HTERT RPE-1 (cell line): Measurements from ENCODE around the gene MINDY4.

Source experiments
- in situ Hi-C: fragments of 300-500 bp; cut with MboI; formaldehyde crosslinking; loops from 4 replicates; pipeline ENCODE4 v1.14.3; 2020; ENCODE audit warnings: low sequenced_read_pairs

The MINDY4 gene

DNA sequence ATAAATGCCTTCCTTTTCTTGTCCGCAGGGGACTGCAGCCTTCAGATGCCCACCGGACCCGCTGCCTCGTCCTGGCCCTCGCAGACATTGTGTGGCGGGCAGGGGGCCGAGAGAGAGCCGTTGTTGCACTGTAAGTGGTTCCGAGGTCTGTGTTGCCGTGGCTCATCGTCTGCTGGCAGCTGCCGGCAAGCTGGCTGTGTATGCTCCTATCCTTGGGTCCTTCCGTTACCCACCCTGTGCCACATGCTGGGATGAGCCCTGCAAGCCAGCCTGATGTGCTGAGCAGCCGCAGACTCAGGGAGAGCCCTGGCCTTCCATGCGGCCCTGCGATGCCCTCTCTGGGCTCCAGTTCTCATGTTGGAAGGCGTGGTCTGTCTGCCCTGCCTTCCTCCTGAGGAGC lies 79.2 kb downstream of the MINDY4 start:
- in situ Hi-C loops, result no loop called here

DNA sequence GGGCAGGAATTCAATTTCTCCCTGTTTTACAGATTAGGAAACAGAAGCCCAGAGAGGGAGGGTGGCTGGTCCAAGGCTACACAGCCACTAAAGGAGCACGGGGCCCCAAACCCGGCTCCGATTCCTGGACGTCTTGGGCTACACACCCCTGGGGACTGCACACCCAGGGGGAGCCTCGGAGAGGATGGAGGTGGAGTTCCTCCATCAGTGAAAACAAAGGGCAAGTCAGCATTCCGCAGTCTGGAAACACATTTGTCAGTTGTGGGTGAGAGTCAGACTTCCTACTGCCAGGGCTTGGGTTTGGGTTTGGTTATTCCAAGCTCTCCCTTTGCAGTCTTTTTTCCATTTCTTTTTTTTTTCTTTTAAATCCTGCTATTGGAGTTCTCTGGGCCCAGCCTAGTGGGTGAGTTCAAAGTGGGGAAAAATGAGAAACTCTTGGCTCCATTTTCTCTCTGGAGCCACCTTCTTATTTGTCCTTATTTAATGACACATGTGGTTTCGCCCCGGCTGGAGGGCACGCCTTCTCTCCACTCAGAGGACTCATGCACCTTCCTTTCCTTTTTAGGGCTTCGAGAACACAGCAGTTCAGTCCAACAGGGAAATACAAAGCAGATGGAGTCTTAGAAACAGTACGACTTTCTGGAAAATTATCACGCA lies 80.6 kb downstream of the MINDY4 start:
- in situ Hi-C loops, result no loop called here

DNA sequence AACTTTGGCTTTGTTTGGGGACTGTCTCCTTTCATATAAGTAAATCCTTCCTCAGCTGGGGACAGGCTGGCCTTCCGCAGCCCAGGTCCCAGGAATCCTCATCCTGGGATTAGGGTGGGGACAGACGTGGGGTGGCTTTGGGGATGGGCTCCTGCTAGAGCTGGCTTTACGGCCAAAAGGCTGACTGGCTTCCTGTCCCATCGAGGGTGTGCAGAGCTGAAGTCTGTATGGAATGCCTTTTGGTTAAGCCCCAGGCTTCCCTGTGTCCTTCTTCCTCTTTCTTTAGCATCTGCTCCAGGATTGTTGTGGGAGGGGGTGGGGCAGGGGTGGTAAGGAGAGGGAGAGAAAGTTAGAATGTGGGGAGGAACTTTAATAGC lies 81.1 kb downstream of the MINDY4 start:
- in situ Hi-C loops, result no loop called here

DNA sequence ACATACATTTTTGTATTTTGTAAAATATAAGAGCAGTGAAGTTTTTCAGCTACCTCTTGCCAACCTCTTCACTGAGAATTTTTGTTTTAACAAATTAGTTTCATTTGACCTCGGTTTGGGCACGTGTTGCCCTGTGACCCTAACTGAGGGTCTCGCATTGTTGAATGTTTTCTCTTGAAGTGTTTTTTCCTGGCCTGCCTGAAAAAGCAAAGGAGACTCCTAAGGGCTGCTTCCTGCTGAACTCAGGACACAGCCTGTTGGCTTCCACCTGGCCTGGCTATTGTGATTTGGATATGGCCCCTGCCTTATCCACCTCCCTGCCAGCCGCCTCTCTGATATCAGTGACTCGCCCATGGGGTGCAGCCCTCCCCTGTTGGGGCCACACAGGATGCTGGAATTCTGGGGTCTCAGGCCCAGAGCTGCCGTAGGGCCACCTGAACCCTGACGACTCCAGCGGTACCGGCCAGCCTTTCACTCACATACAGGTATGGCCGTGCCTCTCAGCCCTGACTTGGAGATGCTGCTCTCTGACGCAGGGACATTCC lies 81.6 kb downstream of the MINDY4 start:
- in situ Hi-C loops, result no loop called here

DNA sequence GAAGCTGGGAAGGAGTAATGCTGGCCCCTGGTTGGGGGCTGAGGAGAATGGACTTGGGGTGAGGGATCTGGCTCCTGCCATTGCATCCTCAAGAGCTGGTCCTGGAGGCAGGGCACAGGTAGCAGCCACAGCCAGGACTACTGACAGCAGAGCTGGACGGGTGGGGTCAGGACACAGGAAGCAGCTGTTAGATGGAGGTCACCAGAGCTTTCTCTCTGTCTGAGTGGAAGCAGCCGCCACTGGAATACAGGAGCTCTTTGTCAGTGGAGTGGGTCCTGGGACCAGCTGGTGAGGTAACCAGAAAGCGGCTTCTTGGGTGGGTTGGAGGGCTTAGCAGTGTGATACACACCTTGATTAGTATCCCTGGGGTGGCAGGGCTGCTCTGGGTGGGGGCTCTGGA lies 82.4 kb downstream of the MINDY4 start:
- in situ Hi-C loops, result no loop called here

DNA sequence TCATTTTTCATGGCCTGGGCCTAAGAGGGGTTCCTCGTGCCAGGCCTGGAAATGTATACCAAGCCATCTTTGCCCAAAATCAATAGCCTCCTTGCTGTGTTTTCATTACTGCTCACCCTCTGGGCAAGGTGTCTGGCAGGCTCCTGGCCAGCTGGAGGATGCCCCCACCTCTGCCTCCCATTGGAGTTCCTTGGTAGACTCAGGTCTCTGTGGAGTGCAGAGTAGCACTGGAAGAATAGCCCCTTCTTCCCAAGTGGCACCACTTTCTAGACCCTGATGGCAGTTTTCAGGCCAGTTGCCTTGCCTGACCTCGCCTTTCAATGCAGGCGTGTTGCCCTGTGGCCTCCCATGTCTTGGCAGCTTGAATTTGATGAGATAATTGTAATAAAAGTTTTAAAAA lies 84.7 kb downstream of the MINDY4 start:
- in situ Hi-C loops, result no loop called here

DNA sequence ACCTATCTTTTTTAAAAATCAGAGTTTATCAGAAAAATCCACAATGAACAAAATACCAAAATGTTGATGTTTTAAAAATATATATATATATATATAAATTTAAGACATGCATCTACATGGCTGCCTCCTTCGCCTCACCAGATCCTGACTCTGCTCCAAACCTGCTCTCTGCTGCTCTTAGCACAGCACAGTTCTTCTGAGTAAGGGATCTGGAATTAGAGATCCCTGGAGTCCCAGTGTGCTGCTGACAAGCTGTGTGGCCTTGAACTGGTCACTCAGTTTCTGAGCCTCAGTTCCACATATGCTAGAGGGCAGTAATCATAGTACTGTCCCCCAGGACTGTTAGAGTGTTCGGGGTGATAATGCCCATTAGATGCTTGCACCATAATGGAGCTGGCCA lies 87.4 kb downstream of the MINDY4 start:
- in situ Hi-C loops, result no loop called here

DNA sequence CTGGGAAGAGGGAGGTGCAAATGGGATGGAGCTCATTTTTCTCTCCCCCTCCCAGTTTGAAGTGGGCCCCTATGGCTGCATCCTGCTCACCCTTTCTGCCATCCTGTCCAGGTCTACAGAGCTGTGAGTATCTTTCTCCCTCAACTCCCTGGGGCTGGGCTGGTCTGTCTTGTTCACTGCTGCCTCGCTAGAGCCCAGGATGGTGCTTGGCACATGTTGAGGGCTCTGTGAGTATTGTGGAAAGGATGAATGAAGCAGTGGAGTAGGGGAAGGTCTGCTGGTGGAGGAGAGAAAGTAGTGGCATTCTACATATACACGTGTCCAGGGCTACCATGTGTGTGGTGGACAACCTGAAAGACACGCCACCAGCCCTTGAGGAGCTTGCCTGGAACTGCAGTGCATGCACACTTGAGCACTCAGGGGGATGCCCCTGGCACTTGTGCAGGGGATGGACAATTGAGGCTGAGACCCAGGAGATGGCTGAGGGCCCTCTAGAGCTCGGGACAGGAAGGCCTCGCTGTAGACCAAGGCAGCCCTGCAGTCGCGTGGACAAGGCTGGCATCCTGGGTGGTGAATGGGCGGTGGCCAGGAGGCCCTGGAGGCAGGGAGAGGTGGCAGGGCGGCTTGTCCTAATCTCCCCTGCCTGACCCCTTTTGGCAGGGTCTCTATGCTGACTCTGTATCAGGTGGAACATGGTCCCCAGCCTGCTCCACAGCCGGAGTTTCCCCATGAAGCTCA lies 88.2 kb downstream of the MINDY4 start:
- in situ Hi-C loops, result no loop called here

DNA sequence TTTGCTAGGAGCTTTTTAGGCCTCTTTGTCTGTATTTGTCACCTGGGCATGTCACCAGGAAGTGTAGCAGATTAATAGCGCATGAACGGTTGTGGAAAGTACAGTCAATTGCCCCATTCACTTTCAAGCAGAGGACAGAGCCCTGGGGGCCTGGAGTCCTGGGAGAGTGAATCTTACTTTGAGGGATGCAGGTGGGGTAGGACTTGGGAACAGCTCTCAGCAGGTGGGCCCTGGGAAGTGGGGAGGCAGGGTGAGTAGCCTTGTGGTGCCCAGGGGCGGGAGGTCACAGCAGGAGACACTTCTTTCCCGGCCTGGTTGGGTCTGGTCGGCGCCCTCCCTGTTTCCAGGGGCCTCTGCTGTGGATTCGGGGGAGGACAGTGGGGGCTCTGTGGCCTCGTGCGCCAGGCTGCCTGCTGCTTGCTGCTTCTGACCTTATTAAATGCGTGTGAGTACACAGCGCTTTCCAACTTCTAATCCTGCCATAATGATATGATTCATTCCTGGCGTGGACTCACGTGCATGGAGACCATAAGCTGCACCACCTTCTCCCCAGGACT lies 88.8 kb downstream of the MINDY4 start:
- in situ Hi-C loops, result no loop called here

DNA sequence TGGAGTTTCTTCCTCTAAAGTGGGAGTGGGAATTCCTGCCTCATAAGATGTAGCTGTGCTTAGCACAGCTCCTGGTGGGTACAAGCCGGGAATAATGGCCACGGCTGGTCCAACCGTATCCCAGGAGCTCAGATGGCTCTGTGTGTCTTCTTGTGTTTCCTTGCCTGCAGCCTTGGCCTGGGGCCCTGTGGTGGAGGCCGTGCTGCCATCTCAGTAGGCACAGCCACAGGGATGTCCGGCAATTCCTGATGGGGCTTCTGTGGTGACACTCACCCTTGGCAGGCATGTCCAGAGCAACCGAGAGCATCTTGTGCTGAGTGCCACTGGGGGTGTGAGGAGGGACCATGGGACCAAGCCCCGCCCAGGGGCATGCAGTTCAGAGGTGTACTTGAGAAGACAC lies 90.4 kb downstream of the MINDY4 start:
- in situ Hi-C loops, result no loop called here

DNA sequence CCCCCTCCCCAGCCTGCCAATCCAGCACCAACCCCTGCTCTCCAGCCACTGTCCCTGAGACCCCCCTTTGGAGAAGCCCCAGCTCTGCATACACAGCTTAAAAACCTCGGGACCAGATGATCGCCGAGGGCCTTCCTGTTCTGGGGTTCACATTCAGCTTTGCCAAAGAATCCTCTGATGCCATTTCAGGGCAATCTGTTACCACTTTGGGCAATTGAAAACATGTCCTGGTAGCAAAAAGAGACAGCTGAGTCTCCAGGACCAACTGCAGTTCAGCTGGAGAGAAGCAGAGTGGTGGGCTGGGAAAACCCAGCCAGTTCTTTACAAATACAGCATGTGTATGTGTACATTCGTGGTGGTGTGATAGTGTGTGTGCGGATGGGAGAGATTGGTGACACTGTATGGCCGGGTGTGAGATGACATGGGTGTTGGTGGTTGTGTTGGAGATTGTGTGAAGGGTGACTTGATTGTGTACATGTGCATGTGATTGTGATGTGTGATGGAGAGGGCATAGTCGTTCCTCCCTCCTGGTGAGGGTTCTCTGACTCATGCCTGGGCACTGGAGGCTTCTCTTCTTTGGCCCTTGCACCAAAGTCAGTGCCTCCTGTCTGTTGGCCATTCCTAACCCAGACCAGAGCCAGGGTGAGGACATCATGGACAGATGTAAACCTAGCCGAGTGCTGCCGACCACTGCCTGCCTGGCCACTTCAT lies 91.9 kb downstream of the MINDY4 start:
- in situ Hi-C loops, result no loop called here

DNA sequence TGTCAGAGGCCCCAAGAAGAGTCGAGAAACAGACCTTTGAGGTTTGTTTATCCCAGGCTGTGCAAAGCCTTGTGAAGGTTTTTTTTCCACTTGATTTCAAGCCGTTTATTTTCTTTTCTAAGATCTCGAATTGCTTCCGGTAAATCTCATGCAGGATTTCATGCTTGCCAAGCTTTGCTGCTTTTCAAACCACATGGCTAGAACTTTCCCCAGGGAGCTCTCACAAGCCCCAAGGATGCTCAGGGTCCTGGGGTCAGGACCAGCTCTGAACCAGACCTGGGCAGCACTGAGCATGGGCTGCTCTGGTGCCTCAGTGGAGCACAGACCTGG lies 92.5 kb downstream of the MINDY4 start:
- in situ Hi-C loops, result no loop called here

DNA sequence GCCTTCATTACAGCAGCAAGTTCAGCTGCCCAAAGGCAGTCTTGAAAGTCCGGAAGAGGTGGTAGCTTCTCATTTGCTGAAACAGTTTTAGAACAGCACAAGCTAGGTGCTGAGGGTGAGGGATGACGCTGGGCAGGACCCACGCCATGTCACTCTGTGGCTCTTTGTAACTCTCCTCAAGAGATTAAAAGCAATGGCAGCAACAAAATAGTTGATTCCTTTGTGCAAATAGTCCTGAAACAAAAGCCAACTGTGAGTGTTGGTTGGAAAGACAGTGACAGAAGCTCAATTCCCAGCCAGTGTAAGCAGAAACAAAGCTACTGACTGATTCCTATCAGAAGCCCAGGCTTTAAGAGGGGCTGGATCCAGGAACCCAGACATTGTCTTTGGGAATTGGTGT lies 92.9 kb downstream of the MINDY4 start:
- in situ Hi-C loops, result no loop called here

DNA sequence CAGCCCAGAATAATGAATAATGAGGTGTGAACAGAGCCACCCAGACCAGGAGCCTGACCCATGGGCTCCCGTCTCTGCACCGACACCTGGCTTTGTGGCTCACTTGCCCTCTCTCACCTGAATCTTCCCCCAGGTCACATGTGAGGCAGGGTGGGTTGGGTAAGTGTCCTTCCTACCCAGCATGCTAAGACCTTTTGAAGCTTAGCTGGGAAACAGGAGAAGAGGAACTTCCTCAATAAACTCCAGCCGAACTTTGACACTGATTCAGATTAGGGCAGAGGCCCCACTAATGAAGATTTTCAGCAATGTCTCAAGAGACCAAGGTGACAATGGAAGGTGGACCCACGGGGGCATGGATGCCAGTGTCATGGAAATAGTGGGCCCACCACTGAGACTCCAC lies 93.9 kb downstream of the MINDY4 start:
- in situ Hi-C loops, result no loop called here

DNA sequence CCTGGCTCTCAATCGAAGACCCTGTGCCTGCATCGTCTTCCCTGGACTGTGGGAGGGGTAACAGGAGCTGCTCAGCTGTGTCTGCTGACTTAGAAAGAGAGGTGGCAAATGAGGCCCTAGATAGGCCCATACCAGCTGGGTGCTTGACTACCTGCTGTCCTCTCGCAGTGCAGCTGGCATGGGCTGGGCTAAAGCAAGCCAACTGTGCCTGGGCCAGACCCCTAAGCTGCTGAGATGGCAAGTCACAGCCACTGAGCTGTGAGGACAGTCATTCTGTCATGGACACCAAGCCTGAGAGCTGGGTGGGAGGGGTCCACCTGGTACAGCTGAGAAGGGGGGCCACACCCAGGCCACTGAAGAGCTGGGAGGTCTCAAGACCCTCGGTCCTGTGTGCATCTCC lies 94.6 kb downstream of the MINDY4 start:
- in situ Hi-C loops, result no loop called here

DNA sequence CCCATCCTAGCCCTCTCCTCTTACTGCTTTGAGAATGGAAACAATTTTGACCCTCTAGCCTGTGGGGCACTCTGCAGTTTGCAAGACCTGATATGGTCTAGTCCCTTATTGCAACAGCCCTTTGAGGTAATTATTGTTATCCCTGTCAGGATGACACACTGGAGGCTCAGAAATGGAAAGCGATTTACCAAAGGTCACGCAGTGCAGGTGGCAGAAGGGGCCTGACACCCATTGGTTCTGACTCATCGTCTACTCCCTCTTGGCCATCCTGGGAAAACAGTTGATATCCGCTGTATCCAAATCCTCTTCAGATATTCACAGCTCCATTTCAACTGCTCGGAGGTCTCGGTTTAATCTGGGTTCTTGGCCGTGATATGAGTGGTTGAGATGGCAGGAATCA lies 95.7 kb downstream of the MINDY4 start:
- in situ Hi-C loops, result no loop called here

DNA sequence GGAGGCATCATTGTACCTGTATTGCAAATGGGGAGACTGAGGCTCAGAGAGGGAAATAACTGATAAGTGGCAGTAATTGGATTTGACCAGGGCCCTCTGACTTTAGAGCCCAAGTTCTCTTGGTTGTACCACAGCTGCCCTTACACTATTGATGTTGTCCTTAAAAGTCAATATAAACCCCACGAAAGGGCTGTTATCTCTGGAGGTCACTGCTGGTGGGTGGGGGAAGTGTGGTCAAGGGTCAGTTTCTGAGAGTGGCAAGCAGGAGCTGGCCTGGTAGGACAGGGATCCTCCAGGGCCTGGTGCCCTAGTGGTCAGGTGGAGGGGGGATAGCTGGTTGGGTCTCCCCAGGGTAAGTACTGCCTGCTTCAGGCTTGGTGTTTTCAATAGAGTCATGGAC lies 96.3 kb downstream of the MINDY4 start:
- in situ Hi-C loops, result no loop called here

DNA sequence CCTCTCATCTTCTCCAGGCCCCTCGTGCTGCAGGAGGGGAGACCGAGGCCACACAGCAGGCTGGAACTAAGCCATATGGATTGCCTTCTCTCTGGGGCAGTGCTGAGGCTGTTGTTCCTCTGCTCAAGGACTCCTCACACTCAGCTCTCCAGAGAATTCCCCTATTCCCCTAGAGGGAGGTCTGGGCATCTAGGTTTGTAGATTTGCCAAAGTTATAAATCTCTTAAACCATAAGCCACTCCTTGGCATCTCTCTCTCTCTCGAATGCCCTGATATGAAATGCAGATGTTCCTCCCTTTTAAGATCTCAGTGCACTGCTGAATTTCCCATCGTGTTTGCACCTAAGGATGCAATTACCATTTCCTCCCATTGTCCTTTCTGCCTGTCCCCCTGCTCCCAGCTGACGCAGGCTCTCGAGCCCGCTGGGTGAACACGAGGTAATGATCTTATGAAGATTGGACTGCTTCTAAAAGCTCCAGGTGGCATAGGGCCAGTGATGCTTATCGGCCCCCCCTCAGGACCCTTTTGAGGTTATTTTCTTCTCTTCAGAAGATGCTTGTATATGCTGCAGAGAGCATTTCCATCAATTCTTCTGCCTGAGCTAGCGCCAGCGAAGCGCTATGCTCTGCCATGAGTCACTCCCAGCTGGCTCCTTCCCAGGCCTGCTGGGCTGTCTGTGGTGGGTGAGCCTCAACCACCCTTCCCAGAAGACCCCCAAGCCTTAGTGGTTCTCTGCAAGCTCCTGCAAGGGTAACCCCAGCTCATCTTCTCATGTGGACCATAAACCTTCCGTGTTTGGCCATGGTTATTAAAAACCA lies 98.8 kb downstream of the MINDY4 start:
- in situ Hi-C loops, result no loop called here

DNA sequence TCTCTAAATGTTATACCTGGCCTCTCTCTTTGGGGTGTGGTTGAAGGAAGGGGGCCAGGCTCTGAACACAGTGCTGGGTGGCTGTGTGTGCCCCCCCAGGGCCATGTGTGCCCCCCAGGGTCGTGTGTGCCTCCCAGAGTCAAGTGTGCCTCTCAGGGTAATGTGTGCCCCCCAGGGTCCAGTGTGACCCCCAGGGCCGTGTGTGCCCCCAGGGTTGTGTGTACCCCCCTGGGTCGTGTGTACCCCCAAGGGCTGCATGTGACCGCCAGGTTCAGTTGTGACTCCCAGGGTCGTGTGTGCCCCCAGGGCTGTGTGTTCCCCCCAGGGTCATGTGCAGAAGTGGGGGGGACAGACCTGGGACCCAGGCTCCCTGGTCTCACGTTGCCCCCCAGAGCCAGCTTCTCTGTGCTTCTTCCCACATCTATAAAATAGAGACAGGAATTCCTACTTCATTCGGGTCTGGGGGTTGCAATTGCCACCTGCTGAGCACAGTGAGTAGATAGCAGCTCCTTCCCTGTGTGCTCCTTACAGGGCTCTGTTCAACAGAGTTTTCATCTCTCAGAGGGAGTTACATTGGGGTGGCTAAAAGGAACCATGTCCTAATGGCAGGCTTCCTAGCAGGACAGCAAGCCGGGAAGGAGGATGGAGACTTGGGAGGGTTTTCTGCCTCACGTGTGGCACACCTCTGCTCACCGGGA lies 99.8 kb downstream of the MINDY4 start:
- in situ Hi-C loops, result no loop called here

DNA sequence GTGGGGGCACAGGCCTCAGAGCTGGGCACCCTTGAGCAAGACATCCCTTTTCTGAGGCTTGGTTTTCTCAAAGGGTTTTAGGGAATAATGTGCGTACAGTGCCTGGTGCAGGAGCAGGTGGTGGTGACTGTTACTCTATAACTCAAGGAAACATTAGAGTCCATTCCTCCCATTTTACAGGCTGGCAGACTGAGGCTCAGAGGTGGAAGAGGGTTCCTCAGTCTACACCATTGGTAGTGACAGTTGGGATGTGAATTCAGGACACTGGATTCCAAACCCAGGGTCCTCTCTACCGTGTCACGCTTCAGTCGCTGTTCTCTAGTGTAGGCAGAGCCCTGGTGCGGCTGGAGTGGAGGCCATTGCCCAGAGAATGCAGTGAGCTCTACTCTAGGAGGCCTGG lies 100.4 kb downstream of the MINDY4 start:
- in situ Hi-C loops, result no loop called here
